Heart left ventricle (tissue), 16 donors: Measurements from ENCODE around the gene CSNK1D. TPM values are rescaled to one million over a fixed set of nuclear protein-coding genes. Genes with fewer than 3 reads are reported as not detected.

Source experiments
- ATAC-seq, 4 donors: fragments of 200-7000 bp; cut with Tn5 transposase; one replicate each; pipeline ENCODE4 v1.9.1; 2020 to 2022; ENCODE audit warnings: moderate library complexity in 4 of 4, mild to moderate bottlenecking in 3 of 4, moderate number of reproducible peaks in 1 of 4
- DNase-seq, 5 donors: peaks; one replicate each; pipeline ENCODE4 v3.0.0-alpha.2; 2020
- H3K27ac ChIP-seq, 12 donors: fragments of 200-600 bp; sonication (generic) in 4 of 12; one replicate each; pipeline versions ENCODE4 v1.5.0 to v1.8.0; 2016 to 2022; ENCODE audit warnings: mild to moderate bottlenecking in 2 of 12
- H3K27me3 ChIP-seq, 9 donors: fragments of 200-600 bp; sonication (generic) in 2 of 9; one replicate each; pipeline versions ENCODE4 v1.5.1 to v1.8.0; 2016 to 2022; ENCODE audit warnings: mild to moderate bottlenecking in 3 of 9
- H3K36me3 ChIP-seq, 9 donors: fragments of 200-600 bp; sonication (generic) in 2 of 9; one replicate each; pipeline versions ENCODE4 v1.5.0 to v1.8.0; 2018 to 2022; ENCODE audit warnings: mild to moderate bottlenecking in 2 of 9
- H3K4me1 ChIP-seq, 12 donors: fragments of 200-600 bp; sonication (generic) in 4 of 12; one replicate each; pipeline versions ENCODE4 v1.5.0 to v1.8.0; 2016 to 2022; ENCODE audit warnings: mild to moderate bottlenecking in 3 of 12
- H3K4me3 ChIP-seq, 12 donors: fragments of 200-600 bp; sonication (generic) in 4 of 12; one replicate each; pipeline versions ENCODE4 v1.5.0 to v1.8.0; 2017 to 2022; ENCODE audit warnings: mild to moderate bottlenecking in 9 of 12, moderate library complexity in 4 of 12
- H3K9me3 ChIP-seq, 12 donors: fragments of 200-600 bp; sonication (generic) in 4 of 12; one replicate each; pipeline versions ENCODE4 v1.5.0 to v1.8.0; 2016 to 2022; ENCODE audit warnings: mild to moderate bottlenecking in 1 of 12
- CTCF ChIP-seq, 12 donors: fragments of 200-600 bp; sonication (generic) in 4 of 12; IDR thresholded peaks; one replicate each; pipeline versions ENCODE4 v1.5.0 to v1.8.0; 2018 to 2022; ENCODE audit warnings: antibody characterized with exemption in 12 of 12, mild to moderate bottlenecking in 5 of 12
- POLR2A ChIP-seq, 2 donors: fragments of 450-650 bp; IDR thresholded peaks; one replicate each; pipeline ENCODE4 v1.6.1; 2017; ENCODE audit warnings: antibody characterized with exemption in 2 of 2, mild to moderate bottlenecking in 2 of 2, moderate library complexity in 2 of 2
- WGBS, 4 donors: extraction: QIAGEN DNeasy Blood & Tissue Kit in 2 of 4; methylation state at CpG; one replicate each; pipeline versions ENCODE4 v1.1.5 to v1.1.7; 2013 to 2018; 5-methylcytosine and 5-hydroxymethylcytosine counted together
- intact Hi-C, 10 donors: fragments of 100-400 bp; cut with DNase I; formaldehyde crosslinking; loops; one replicate each; pipeline versions ENCODE4 v1.11.1 to v1.14.2; 2022
- polyA plus RNA-seq, 2 donors: library from polyadenylated mRNA; stranded (reverse); fragments of 200-250 nt; gene quantifications; one replicate each; pipeline ENCODE4 v1.2.3, GENCODE V29; 2013
- total RNA-seq, 9 donors: library from RNA; depleted of rRNA in 2 of 9; stranded (reverse); fragments of >200 nt in 2 of 9; fragmentation: NEBNext Ultra II Directional in 3 of 9; extraction: Animal tissue kit (Norgen Biotek cat#: 25700) in 3 of 9; gene quantifications; one replicate each; pipeline versions ENCODE4 v1.1.0 to v1.2.4, GENCODE V29; 2016 to 2023
- donor health status: ischemic (EF 13 %, LVEDD 7.1; RV severe dilation, severe dysfunction).
- donor health status: healthy with polysubstance abuse.
- donor health status: DM: no; HTN: yes; CAD: no.
- donor health status: DM: no; HTN: no; CAD: no.
- donor health status: ischemic (EF 25% LVEDD 6.9; RV normal size, moderate dysfunction).
- donor health status: ischemic (EF 25% LVEDD 5.7; RV mildly dilated, moderate dysfunction).
- donor health status: healthy.
- donor health status: DM: yes; HTN: yes; CAD: no.
- donor health status: ischemic (EF 35%, LVEDD 5.7; RV mildly dilated, moderate dysfunction).
- donor health status: nonischemic (EF 11% LVEDD 7.7; RV severe dilation, severe dysfunction).
- donor health status: DM: yes; HTN: yes; CAD: no.
- donor health status: PGD.
- donor health status: ischemic (EF 29% LVEDD 5.4; RV normal size, mild dysfunction).
- donor health status: nonischemic (EF 23%, LVEDD 6.1; RV moderate dilation, normal function).

The CSNK1D gene
- total and polyA plus RNA-seq, 11 donors, result 38.4 to 88.1 (median 66.1) TPM

GRCh38 chr17:82231312-82231561, 42.3 kb downstream of the CSNK1D start:
- TF ChIP-seq CTCF (IDR thresholded peaks at IDR 0.05), result no peak
- TF ChIP-seq POLR2A (IDR thresholded peaks at IDR 0.05), result no peak
- H3K36me3 ChIP-seq, result peaks cover 0 to 7% (median 0%) of the 10 kb centered on the region in 9 donors
- H3K9me3 ChIP-seq, result no peaks in the 10 kb centered on the region
- peaks cover 0 to 6% (median 0%) of the 10 kb centered on the region in 9 donors for H3K27me3 ChIP-seq
- whole genome bisulfite sequencing, 4 donors, result 0 to 1% (median 0%) methylated on average over 3 to 18 of the region's 18 CpGs
- H3K4me3 ChIP-seq, result peak overlapping the region; percentile 32 to 93 (median 72)
- peak overlapping the region; percentile 85 to 99 (median 93) for H3K27ac ChIP-seq
- DNase-seq (no peak), ATAC-seq (peak in 3 of 4 donors; percentile 0 to 8 (median 3))
- peaks cover 2 to 71% (median 38%) of the 10 kb centered on the region in 12 donors for H3K4me1 ChIP-seq
- intact Hi-C loops, result loop anchor here in 4 of 10 donors (2.0 to 10.0 kb wide), 4 partner anchors 18 to 94 kb away; partner anchors contain the start of gene CCDC57 (in 1 of the 4)

GRCh38 chr17:82230609-82231311, 42.7 kb downstream of the CSNK1D start:
- Histone ChIP-seq H3K36me3 (peaks cover 0 to 3% (median 0%) of the 10 kb centered on the region in 9 donors), H3K4me3 (peak overlapping the region; percentile 32 to 93 (median 72)), H3K9me3 (no peaks in the 10 kb centered on the region), H3K27ac (peak overlapping the region; percentile 85 to 99 (median 93)), H3K27me3 (peaks cover 0 to 6% (median 0%) of the 10 kb centered on the region in 9 donors), H3K4me1 (peaks cover 0 to 69% (median 37%) of the 10 kb centered on the region in 12 donors)
- TF ChIP-seq CTCF (IDR thresholded peaks at IDR 0.05) (peak; percentile 37 to 79 (median 62)), POLR2A (IDR thresholded peaks at IDR 0.05) (peak in 1 of 2 donors; percentile 29)
- intact Hi-C loops, result loop anchor here in 4 of 10 donors (2.0 to 10.0 kb wide), 4 partner anchors 18 to 94 kb away; partner anchors contain the start of gene CCDC57 (in 1 of the 4)
- DNase-seq, result peak; percentile 90 to 95 (median 91)
- 5 to 9% (median 6%) methylated on average over 3 to 76 of the region's 76 CpGs for WGBS, 4 donors
- ATAC-seq, result peak; percentile 57 to 78 (median 74)

GRCh38 chr17:82229698-82230608, 43.5 kb downstream of the CSNK1D start:
- Histone ChIP-seq H3K4me3 (peak overlapping the region; percentile 27 to 93 (median 72)), H3K36me3 (no peaks in the 10 kb centered on the region), H3K4me1 (peaks cover 0 to 67% (median 38%) of the 10 kb centered on the region in 12 donors), H3K27ac (peak overlapping the region; percentile 85 to 99 (median 93)), H3K9me3 (no peaks in the 10 kb centered on the region), H3K27me3 (peaks cover 0 to 6% (median 0%) of the 10 kb centered on the region in 9 donors)
- no peak for TF ChIP-seq POLR2A (IDR thresholded peaks at IDR 0.05)
- no peak for TF ChIP-seq CTCF (IDR thresholded peaks at IDR 0.05)
- intact Hi-C loops, result loop anchor here in 4 of 10 donors (2.0 to 10.0 kb wide), 5 partner anchors 17 to 95 kb away; partner anchors contain the start of gene CCDC57 (in 1 of the 4)
- ATAC-seq, result no peak
- 39 to 56% (median 45%) methylated on average over 13 to 28 of the region's 28 CpGs for WGBS, 4 donors
- DNase-seq, result peak in 1 of 5 donors; percentile 46
